Measurements from ENCODE around the gene SRCAP.

The SRCAP gene

DNA sequence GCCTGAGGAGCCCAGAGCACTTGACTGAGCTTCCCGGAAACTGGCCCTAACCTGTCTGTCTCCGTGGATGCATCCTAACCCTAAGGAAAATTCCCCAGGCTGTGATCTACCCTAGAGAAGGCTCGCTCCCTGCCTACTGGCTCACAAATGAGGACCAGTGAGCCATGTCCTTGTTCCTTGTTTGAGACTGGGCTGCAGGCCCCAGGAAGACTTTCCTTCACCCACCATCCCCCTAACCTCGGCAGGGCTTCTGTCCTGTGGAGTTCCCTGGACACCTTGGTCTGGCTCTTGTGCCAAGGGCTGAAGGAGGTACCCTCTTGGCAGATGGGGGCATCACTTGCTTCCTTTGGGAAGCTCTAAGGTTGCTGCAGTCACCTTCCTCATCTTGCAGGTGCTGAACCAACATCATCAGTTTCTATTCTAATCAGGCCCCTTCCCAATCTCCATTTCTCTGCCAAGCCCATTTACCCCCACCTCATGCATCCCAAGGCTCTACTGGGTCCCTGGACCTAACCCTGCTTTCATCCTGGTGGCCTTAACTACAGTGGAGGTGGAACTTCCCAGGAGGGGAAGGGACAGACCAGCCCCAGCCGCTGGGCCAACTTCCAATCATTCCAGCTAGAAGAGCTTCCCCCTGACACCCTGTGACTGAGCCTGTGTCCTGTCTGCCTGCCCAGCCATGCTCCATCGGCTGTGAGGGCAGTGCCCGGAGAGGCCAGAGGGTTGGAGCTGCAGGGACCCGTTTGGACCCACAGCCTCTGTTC, 75.6 kb downstream of the SRCAP start:
- DNase-seq (ENCODE audit: low read depth in 2 of 2): no peak

DNA sequence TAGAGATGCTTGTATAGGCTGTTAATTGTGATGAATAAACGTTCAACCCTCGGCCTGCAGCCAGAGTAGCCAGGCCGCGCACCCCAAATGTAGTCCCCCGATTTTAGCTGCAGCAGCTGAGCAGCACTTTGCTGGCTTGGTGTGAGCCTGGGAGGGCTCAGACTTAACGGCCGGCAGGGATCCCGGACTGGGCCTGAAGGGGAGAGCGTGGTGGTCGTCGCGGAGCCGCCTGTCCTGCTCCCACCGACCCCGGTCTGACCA, 76.1 kb downstream of the SRCAP start:
- DNase-seq (ENCODE audit: low read depth in 2 of 2): no peak

DNA sequence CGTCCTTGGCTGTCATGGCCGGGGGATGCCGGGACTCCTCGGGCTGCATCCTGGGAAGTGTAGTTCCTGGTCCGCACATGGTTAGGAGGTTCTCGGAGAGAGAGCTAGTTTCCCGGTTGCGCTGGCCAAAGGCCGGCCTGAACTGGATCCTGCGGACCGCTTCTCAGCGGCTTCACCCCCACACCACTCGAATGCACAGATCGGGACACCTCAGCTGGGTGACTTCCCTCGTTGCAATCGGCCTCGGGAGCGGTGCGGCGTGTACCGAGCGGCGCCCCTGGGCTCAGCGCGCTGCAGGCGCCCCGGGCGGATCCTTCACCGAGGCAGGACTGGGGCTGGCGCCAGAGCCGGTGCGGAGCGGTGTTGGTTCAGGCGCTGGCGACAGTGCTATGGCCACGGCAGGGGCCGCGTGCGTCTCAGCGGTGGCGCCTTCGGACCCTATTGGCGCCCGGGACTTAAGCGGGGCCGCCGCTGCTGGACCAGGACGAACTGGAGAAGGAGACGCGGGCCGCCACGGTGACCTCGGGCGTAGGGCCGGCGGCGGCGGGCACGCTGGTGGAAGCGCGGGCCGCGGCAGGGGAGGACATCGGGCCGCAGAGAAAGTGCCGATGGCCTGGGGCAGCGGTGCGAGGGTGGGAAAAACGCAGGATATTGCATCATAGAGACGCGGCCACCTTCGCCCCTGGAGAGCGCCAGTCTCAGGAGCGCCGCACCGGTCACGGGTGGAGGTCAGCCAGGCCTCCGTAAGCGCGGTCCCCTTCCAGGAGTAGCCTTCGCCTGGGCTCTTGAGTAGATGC, 76.6 kb downstream of the SRCAP start:
- no peak for DNase-seq (ENCODE audit: low read depth in 2 of 2)

DNA sequence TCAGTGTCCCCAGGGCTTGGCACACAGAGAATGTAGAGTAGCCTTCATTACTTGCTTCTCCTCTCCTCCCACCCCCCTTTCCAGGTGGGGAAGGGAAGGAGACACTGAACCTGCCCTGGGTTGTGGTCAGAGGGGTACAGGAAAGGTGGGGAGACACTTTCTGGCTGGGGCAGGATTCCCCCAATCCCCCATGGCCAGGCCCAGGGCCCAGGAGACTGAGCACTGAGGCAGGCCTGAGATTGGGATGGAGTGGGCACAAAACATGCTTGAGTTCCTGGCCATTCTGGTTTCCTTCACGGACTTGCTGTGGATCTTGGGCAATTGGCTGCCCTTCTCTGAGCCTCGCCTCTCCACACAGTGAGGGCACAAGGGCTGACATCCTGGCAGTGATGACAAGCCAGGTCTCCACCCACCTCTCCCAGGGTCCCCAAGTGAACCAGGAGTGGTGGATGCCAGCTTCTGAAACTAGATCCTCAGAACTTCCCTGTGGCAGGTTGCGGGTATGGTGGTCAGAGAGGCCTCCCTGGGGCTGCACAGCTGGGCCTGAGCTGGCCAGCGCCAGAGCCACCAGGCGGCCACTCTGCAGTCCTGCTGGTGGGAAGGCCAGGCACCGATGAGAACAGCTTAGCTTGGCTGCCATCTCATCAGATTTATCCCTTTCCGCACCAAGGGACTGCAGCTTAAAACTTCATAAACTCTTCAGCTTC, 78.8 kb downstream of the SRCAP start:
- DNase-seq (ENCODE audit: low read depth in 2 of 2): no peak

DNA sequence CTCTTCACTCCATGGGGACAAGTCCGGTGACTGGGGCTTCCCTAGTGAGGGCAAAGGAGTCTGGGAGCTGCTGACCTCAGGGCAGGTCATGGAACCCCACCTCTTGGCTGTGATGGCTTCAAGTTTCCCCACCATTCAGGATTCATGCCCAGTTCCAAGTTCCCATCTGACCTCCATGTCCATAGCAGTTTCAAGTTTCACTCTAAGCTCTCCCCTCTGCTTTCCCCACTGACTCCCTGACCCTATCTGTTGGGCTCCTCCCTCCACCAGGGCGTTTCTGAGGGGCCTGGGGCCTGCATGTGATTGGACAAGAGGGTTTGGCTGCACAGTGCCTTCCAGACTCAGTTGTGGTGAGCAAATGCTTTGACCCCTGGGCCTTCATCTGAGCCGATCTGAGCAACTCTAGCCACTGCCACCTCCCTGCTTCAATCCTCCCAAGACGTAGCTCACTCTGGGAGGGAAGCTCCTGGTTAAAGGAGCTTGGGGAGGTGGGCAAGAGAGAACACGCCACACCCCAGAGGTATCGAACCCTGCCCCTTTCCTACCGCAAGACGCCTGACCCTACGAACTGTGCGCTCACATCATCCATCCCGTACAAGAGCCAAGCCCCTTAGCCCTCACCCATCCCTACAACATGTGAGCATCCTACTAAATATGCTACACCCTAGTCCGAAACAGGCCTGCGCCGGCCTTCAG, 79.7 kb downstream of the SRCAP start:
- DNase-seq (ENCODE audit: low read depth in 2 of 2): no peak

DNA sequence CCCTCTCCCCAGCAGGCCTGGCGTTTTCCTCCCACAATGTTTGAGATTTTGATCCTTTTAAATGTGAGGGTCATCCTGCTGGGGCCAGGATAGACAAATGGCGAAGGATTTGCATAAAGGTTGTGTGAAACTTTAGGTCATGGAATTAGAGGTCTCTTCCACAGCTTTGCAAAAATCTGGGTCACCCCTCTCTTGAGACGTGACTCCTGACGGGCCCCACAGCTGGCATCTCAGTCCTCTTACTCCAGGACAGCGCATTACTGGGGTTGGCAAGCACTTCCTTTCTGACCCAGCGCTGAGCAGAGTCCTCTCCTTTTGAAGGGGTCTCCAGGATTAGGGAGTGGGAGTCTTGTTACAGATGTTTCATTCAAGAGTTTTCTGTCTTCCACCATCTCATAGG, 80.6 kb downstream of the SRCAP start:
- DNase-seq (ENCODE audit: low read depth in 2 of 2): no peak

DNA sequence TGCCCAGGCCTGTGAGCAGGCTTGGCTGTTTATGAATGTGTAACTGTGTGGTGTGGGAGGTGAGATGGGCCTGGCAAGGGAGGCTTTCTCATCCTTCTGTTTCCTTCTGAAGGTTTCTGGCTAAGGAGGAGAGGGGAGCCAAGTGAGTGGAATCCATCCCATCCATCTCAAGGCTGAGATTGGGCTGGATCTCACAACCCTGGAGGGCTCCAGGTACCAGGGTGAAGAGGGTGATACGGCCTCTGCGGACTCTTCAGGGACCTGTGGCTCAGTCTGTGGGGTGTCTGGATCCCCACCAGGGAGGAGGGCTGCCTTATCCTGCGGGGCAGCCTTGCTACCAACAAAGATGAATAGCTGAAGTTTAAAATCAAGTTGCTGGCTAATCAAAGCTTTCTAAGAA, 81.0 kb downstream of the SRCAP start:
- DNase-seq (ENCODE audit: low read depth in 2 of 2): no peak

DNA sequence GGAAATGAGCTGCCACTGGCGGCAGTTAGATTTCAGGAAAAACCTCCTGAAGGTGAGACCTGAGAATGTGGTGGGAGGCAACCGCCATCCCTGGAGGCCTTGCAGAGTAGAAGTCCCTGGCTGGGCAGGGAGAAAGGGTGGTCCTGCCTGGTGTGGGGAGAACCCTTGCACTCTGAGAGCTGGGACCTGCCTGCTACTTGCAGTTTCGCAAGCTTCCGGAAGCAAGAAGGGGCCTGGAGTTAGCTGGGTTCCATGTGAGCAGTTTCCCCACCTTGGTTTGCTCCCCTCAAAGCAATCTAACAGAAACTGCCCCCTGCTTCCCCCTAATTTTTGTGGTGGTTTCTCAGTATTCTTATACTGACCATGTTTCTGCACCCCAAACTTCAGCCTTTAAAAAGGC, 81.6 kb downstream of the SRCAP start:
- DNase-seq (ENCODE audit: low read depth in 2 of 2): no peak

DNA sequence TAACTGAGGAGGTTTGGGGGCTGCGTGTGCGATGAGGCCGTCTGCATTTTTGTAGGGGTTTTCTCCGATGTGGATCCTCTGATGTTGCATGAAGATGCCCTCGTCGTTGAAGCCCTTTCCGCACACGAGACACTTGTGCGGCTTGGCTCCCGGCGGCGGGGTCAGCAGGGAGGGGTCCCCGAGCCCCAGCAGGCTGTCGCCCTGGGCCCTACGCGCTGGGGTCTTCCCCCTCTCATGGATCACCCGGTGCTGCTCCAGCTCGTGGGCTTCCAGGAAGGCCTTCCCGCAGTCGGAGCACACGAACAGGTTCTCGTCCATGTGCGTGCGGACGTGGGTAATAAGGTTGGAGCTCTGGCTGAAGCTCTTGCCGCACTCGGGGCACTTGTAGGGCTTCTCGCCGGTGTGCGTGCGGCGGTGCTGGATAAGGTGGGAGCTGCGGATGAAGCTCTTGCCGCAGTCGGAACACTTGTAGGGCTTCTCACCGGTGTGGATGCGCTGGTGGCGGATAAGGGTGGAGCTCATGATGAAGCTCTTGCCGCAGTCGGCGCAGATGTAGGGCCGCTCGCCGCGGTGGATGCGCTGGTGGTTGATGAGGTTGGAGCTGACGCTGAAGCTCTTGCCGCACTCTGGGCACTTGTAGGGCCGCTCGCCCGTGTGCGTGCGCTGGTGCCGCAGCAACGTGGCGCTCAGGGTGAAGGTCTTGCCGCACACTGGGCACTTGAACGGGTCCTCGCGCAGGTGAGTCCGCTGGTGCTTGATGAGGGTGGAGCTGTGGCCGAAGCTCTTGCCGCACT, 83.7 kb downstream of the SRCAP start:
- DNase-seq (ENCODE audit: low read depth in 2 of 2): no peak

DNA sequence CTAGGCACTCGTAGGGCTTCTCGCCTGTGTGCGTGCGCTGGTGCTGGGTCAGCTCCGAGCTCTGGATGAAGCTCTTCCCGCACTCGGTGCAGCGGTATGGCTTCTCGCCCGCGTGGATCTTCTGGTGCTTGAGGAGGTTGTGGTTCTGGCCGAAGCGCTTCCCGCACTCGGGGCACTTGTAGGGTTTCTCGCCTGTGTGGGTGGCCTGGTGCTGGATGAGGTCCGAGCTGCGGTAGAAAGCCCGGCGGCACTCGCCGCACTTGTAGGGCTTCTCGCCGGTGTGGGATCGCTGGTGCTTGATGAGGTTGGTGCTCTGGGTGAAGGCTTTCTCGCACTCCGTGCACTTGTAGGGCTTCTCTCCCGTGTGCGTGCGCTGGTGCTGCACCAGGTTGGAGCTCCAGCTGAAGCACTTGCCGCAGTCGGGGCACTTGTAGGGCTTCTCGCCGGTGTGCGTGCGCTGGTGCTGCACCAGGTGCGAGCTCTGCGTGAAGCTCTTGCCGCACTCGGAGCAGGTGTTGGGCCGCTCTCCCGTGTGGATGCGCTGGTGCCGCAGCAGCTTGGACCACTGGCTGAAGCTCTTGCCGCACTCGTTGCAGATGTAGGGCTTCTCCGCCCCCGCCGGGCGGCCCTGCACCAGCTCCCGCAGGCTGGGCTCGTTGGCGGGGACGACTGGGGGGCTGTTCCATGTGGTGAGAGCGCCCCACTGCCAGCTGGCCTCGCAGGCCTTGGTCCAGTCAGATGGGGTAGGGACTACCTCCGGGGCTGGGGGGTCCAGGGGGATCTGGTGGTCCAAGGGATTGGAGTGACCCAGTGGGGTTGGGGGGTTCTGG, 84.5 kb downstream of the SRCAP start:
- no peak for DNase-seq (ENCODE audit: low read depth in 2 of 2)

DNA sequence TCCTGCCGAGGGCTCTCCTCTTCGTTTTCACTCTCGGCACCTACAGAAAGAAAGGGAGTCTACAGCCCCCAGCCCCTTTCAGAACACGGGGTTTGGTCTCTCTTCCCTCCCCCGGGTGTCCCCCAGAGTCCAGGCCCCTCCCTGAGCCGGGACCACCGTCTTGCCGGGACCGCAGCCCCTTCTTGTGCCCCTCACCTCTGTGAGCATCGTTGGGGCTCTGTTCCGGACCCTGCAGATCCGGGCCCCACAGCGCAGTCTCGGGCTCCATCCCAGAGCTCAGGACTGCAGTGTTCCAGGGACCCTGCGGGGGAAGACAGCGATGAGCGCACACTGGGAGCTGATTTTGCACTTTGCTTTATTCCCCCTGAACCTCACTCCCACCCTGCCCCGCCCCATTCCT, 85.2 kb downstream of the SRCAP start:
- no peak for DNase-seq (ENCODE audit: low read depth in 2 of 2)

DNA sequence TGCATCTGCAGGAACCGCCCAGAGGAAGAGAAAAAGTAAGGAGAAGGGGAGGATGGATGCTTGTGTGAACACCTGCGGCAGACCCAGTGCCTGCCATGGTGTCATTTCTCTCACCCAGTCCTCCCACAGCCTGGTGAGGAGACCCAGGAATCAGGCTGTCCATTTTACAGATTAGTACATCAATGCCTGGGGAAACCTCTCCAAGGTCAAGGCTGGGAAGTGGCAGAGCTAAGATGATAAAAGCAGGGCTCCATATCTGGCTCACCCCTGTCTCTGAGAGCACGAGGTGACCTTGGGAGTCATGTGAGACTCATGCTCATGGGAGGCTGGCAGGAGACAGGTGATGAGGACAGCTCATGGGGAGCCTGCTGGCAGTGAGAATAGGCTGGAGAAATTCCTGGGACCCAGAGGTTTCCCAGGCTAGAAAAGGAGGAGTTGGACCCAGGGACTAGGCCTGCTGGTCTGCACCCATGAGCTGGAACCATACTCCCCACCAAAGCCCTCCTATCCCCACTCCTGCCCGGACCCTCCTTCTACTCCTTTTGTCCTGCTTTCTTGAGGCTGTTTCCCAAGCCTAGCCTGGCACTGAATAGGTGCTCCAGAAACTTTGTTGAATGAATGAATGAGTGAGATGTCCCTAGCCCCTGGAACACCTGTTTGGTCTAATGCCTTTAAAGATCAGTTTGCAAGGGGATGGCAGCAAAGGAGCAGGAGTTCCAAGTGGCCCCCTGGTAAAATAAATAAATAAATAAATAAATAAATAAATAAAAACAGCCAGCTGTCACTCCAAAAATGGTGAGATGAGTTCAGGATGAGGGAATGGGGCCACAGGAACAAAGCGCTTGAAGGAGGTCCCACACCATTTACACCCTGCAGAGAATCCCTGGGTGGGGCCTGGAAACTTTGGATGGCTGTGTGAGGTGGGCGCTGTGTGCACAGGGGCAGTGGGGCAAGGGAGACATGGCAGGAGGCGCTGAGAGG, 86.4 kb downstream of the SRCAP start:
- DNase-seq (ENCODE audit: low read depth in 2 of 2): no peak

DNA sequence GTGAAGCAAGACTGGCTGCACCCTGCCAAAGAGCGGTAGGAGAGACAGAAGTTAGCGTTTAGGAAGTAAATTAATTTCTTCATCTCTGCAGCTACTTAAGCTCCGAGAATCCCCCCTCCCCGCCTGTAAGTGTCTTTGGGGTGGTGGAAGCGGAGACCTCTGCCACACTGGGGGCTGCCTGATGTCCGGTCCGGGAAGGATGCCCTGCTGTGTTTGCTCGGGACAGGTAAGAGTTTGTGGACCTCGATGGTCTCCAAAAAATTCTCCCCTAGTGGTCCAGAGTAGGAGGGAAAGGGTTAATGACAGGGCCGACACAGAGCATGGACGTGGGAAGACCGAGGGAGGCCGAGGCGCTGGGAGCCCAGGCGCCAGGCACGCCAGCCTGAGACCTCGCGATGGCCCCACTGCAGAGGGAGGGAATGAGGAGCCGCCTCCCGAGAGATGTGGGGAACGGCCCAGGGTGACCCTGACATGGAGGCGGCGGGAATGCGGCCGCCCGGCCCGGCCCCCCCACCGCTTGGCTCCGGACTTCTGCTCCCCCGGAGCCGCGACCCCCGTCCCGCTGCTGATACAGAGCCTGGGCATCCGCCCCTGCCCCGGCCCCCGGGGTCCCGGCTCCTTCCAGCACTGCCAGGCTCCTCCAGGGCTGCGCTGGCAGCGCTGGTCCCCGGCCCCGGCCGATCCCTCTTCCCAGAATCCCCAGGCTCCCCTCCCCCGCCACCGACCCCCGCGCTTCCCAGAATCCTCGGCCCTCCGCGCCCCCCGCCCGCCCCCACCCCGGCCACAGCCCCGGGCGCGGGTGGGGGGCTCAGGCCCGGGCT, 87.4 kb downstream of the SRCAP start:
- no peak for DNase-seq (ENCODE audit: low read depth in 2 of 2)

DNA sequence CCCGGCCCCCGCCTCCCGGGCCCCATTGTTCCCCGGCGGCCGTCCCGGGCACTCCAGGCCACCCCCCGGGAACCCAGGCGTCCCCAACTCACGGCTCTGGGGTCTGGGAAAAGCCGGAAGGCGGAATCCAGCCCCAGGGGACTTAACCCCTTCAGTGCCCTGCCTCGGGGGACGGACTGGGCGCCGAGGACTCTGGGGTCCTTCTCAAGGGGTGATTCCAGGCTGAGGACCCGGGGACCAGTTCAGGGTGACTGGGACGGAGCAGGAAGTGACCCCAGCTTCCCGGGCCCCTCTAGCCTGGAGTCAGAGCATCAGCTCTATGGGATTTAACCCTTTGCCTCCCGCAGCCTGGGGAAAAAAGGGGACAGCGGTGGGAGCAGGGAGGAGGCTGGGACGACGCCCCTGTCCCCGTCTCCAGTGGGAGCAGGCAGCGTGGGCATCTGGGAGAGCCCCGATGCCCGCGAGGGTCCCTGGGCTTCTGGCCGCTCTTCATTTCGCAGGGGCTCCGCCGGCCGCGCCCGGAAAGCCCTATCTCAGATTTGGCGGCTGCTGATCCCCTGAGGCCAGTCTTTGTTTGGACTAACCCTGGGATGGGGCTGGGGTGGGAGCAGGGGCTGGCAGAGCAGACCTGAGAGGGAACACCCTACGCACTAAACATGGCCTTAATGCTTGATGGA, 88.1 kb downstream of the SRCAP start, which contains the start of gene ZNF629:
ZNF629 (minus strand) TSS at position 270 of the 677 bp plus-strand sequence. CDS start 2,723 bp downstream, outside the sequence.
- DNase-seq (ENCODE audit: low read depth in 2 of 2): no peak

DNA sequence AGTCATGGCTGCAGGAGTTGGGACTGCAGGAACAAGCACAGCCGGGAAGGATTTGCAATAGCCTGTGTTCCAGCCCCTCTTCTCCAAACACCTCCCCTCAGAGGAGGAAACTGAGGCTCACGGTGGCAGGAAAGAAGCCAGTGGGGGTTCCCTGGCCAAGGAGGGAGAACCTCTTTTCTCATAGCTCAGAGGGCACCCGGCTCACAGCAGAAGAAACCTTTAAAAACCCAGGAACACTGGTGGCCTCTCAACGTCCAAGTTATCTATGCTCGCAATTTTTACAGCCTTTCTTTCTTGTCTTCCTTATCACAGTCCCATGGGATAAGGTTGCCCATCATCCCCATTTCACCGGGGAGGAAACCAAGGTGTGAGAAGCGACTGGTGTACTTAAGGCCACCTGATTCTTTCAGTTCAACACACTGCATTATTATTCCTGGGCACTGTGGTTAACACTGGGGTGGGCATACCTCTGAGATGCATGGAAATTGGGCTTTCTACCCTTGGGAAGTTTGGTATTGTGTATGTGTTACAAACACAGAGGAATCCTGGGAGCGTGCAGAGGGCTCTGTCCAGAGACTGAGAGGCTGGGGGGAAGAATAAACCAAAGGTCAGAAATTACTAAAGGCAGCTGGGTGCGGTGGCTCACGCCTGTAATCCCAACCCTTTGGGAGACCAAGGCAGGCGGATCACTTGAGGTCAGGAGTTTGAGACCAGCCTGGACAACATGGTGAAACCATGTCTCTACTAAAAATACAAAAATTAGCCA, 88.8 kb downstream of the SRCAP start:
- DNase-seq (ENCODE audit: low read depth in 2 of 2): no peak
